HEK293T (cell line): Measurements from ENCODE around the gene TFG.

Source experiments
- FOXM1 ChIP-seq: fragments of 450-650 bp; IDR thresholded peaks from 2 replicates; pipeline ENCODE4 v1.6.1; 2017; ENCODE audit warnings: mild to moderate bottlenecking, borderline replicate concordance
- SP1 ChIP-seq: fragments of 450-650 bp; IDR thresholded peaks from 2 replicates; pipeline ENCODE4 v1.6.1; 2017

GRCh38 chr3:100744671-100745070 is 35.4 kb downstream of the TFG start:
- TF ChIP-seq SP1 (no peak), FOXM1 (no peak)
